Measurements from ENCODE around the gene EOLA2.
"Not testable (repeated sequence)": the region's sequence is repeated elsewhere in the genome, so short reads cannot be mapped to it uniquely, and the experiment has no call there.

The EOLA2 gene

DNA sequence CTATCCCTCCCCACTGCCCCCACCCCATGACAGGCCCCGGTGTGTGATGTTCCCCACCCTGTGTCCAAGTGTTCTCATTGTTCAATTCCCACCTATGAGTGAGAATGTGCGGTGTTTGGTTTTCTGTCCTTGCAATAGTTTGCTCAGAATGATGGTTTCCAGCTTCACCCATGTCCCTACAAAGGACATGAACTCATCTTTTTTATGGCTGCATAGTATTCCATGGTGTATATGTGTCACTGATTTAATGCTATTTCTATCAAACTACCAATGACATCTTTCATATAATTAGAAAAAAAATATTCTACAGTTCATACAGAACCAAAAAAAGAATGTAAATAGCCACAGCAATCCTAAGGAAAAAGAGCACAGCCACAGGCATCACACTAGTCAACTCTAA is 47.5 kb downstream of the EOLA2 start:
- not testable (repeated sequence) for H3K27ac ChIP-seq, H3K4me3 ChIP-seq
